Measurements from ENCODE around the gene JMJD4. TPM values are rescaled to one million over a fixed set of nuclear protein-coding genes. Genes with fewer than 3 reads are reported as not detected.

The JMJD4 gene
- total RNA-seq, 1 experiment from 2014 or later = 54.4 TPM

GRCh38 chr1:227773558-227773957 is 38.5 kb upstream of the JMJD4 start:
- Histone ChIP-seq H3K27me3 (ENCODE audit: control insufficient read depth, insufficient read depth, low read length) (no peaks in the 10 kb centered on the region), H3K36me3 (replicated peaks; ENCODE audit: control insufficient read depth, insufficient read depth, low read length) (peaks cover 6% of the 10 kb centered on the region), H3K4me3 (ENCODE audit: insufficient read depth, low read depth, low read length) (no peak overlapping the region)
- DNase-seq = peak; percentile 33

DNA sequence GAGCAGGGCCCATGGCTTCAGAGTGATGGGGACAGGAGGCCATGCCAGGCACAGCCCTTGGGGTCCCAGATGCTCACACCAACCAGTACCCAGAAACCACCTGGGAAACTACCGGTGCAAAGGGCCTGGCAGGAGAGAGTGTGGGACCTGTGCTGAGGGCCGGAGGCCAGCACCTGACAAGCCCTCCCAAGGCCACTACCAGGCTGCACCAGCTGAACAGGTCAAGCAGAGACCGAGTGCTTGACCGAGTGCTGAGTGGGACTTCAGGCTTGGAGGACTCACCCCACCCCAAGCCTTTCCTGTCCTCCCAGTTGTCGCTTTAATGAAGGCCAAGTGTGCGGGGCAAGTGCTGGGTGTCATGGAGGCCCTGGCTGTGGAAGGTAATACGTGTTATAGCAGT is 36.7 kb upstream of the JMJD4 start:
- H3K36me3 ChIP-seq (replicated peaks; ENCODE audit: control insufficient read depth, insufficient read depth, low read length) = peaks cover 16% of the 10 kb centered on the region
- no peaks in the 10 kb centered on the region for H3K27me3 ChIP-seq (ENCODE audit: control insufficient read depth, insufficient read depth, low read length)
- no peak overlapping the region for H3K4me3 ChIP-seq (ENCODE audit: insufficient read depth, low read depth, low read length)
- peak; percentile 38 for DNase-seq

DNA sequence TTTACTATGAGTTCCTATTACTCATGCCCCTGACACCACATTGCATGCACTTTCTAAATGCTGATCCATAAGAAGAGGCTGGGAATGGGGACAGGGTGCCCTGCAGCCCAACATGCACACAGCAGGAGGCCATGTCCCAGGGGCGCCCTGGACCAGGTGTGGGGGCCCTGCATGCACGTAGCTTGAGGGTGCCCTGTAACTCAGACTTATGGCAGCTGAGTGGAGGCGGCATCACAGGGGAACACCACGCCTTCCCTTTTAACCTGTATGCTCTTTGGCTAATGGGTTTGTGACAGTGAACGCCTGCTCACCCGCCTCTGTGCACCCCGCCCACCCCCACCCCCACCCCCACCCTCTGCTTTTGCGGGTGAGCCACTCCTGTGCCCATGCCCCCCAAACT is 36.2 kb upstream of the JMJD4 start:
- peak; percentile 47 for DNase-seq
- H3K36me3 ChIP-seq (replicated peaks; ENCODE audit: control insufficient read depth, insufficient read depth, low read length) = peaks cover 15% of the 10 kb centered on the region
- H3K4me3 ChIP-seq (ENCODE audit: insufficient read depth, low read depth, low read length) = no peak overlapping the region
- H3K27me3 ChIP-seq (ENCODE audit: control insufficient read depth, insufficient read depth, low read length) = no peaks in the 10 kb centered on the region

- no peak for DNase-seq
- Histone ChIP-seq H3K4me3 (ENCODE audit: insufficient read depth, low read depth, low read length) (no peak overlapping the region), H3K27me3 (ENCODE audit: control insufficient read depth, insufficient read depth, low read length) (no peaks in the 10 kb centered on the region), H3K36me3 (replicated peaks; ENCODE audit: control insufficient read depth, insufficient read depth, low read length) (peaks cover 14% of the 10 kb centered on the region)
Measured at GRCh38 chr1:227770812-227771211, 35.7 kb upstream of the JMJD4 start.

DNA sequence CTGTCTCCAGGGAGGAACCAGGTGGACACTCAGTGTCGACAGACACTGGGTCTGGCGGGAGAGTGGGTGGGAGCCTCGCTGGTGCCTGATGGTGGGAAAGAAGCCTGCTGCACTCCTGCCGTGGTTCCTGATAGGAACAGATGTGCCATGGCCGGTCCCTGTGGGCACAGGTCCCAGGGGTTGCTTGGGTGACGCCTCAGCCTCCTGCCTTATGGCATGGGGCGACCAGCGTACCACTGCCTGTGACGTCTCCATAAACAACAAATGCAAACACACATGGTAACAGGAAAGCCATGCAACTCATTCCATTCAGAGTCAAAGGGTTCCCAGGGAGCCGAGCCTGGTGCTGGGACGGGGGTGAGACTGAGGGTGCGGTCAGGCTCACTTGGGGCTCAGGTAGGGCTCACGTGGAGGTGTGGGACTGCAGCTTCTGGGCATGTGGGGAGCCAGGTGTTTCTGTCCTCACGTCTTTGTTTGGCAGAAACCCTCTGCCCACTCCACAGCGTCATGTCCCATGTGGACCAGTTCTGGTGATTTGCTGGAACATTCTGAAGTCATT is 34.9 kb upstream of the JMJD4 start:
- H3K27me3 ChIP-seq (ENCODE audit: control insufficient read depth, insufficient read depth, low read length) = no peaks in the 10 kb centered on the region
- H3K36me3 ChIP-seq (replicated peaks; ENCODE audit: control insufficient read depth, insufficient read depth, low read length) = peaks cover 13% of the 10 kb centered on the region
- DNase-seq = peak; percentile 43
- H3K4me3 ChIP-seq (ENCODE audit: insufficient read depth, low read depth, low read length) = no peak overlapping the region

DNA sequence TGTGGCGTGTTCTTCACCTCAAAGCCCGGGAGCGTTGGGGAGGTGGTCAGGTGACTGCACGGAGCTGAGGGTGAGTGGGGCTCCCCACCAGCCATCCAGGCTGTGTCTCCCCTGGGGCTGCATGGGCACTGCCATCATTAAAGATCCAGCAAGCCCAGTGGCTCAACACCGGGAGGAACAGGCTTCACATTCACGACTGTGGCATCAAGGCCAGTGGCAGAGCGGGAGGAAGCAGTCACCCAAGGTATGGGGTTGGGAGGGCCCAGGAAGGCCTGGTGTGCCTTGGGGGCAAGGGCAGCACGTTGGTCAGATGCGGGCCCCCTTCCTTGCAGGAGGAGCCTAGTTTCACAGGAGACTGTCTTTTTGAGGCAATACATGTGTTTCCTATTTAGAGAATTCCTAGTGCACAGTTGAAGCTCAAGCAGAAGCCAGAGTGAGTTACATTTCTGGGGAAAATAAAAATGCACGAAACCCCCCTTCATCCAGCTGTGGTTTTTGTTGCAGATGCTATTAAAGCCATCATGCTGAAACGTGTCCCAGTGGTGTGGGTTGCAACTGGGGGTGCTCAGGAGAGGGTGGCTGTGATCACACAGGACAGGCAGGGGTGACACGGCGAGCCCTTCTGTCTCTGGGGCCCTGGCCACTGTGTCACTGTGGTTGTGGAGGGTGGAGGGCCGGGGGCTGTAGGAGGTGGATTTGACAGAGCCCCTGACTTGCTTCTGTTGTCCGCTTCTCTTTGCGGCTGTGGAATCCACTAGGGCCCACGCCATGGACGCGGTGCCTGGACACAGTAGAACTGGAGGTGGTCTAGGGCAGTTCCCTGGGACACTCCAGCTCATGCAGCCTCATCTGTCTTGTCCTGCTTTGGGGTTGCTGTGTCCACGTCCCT is 34.2 kb upstream of the JMJD4 start:
- H3K36me3 ChIP-seq (replicated peaks; ENCODE audit: control insufficient read depth, insufficient read depth, low read length) = peaks cover 14% of the 10 kb centered on the region
- no peak overlapping the region for H3K4me3 ChIP-seq (ENCODE audit: insufficient read depth, low read depth, low read length)
- no peaks in the 10 kb centered on the region for H3K27me3 ChIP-seq (ENCODE audit: control insufficient read depth, insufficient read depth, low read length)
- DNase-seq = peak; percentile 39

GRCh38 chr1:227768640-227769039 is 33.5 kb upstream of the JMJD4 start:
- Histone ChIP-seq H3K4me3 (ENCODE audit: insufficient read depth, low read depth, low read length) (no peak overlapping the region), H3K27me3 (ENCODE audit: control insufficient read depth, insufficient read depth, low read length) (no peaks in the 10 kb centered on the region), H3K36me3 (replicated peaks; ENCODE audit: control insufficient read depth, insufficient read depth, low read length) (peaks cover 16% of the 10 kb centered on the region)
- no peak for DNase-seq

DNA sequence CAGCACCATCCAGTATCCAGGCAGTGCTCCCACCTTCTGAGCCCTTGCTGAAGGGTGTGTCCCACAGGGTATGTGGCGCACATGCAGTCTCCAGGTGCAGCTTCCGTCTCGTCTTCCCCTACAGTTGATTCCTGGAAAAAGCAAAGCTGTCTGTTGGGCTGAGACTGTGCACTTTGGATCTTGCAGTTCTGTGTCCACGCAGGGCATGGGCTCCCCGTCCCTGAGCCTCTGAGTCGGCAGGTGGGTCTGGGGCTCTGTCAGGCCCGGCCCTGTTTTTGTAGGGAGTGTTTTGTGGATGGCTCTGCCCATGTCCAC is 33.0 kb upstream of the JMJD4 start:
- H3K36me3 ChIP-seq (replicated peaks; ENCODE audit: control insufficient read depth, insufficient read depth, low read length) = peaks cover 16% of the 10 kb centered on the region
- no peak for DNase-seq
- no peak overlapping the region for H3K4me3 ChIP-seq (ENCODE audit: insufficient read depth, low read depth, low read length)
- H3K27me3 ChIP-seq (ENCODE audit: control insufficient read depth, insufficient read depth, low read length) = no peaks in the 10 kb centered on the region

- H3K4me3 ChIP-seq (ENCODE audit: insufficient read depth, low read depth, low read length) = no peak overlapping the region
- DNase-seq = no peak
Measured at GRCh38 chr1:227767401-227768124, 32.5 kb upstream of the JMJD4 start.

DNA sequence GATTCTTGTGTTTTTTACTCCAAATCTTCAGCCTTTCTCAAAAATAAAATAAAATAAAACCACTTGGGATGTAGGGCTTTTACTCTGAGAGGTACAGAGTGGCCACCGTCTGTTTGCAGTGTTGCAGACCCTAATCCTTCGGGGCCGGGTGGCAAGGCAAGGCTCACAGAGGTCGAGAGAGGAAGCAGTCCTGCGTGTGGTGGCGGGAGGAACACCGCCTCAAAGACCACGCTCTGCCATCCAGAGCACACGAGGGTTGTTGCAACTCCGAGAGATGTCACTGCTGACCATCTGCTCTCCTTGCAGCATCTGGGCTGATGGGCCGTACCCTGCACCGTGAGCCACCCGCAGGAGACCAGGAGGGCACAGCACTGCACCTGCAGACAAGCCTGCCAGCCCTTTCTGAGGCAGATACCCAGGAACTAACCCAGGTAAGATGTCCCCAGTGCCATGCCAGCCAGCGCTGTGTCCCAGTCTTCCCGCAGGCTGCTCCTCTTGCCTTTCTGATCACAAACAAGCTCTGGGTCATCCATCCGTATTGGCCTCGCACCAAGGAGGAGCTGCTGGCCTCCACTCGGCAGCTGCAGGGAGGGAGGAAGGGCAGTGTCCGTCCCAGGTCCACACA is 31.7 kb upstream of the JMJD4 start:
- DNase-seq = peak; percentile 52
- Histone ChIP-seq H3K36me3 (replicated peaks; ENCODE audit: control insufficient read depth, insufficient read depth, low read length) (peaks cover 16% of the 10 kb centered on the region), H3K4me3 (ENCODE audit: insufficient read depth, low read depth, low read length) (no peak overlapping the region), H3K27me3 (ENCODE audit: control insufficient read depth, insufficient read depth, low read length) (no peaks in the 10 kb centered on the region)

More at GRCh38 chr1:227767401-227768124, 32.5 kb upstream of the JMJD4 start:
- Histone ChIP-seq H3K36me3 (replicated peaks; ENCODE audit: control insufficient read depth, insufficient read depth, low read length) (peaks cover 16% of the 10 kb centered on the region), H3K27me3 (ENCODE audit: control insufficient read depth, insufficient read depth, low read length) (no peaks in the 10 kb centered on the region)

DNA sequence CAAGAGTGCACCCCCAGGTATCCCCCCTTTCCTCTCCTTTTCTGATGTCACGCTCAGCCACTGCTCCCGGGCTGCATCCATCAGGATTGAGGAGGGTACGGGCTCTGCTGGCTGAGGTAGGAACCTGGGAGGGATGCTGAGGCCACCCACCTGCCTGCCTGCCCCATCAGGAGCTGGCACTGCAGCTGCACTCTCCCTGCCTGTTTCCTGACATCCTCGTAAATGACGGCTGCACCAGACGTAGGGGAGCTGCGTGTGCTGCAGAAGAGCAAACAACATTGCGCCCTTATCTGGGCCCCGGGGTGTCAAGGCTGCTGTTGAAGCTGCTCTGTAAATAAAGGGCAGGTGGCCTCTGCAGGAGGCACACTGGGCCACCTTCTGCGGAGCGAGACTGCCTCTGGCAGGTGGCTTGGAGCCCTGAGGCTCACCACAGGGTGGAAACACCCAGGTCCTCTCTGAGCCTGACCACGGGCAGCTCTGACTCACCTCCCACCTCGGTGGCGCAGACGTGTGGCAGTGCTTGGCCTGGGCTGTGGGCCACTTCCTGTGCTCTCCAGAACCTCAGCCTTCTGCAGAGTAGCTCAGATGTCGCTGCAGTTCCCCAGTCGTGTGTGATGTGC is 31.0 kb upstream of the JMJD4 start:
- H3K27me3 ChIP-seq (ENCODE audit: control insufficient read depth, insufficient read depth, low read length) = no peaks in the 10 kb centered on the region
- H3K36me3 ChIP-seq (replicated peaks; ENCODE audit: control insufficient read depth, insufficient read depth, low read length) = peaks cover 19% of the 10 kb centered on the region
- DNase-seq = peak; percentile 43
- no peak overlapping the region for H3K4me3 ChIP-seq (ENCODE audit: insufficient read depth, low read depth, low read length)

DNA sequence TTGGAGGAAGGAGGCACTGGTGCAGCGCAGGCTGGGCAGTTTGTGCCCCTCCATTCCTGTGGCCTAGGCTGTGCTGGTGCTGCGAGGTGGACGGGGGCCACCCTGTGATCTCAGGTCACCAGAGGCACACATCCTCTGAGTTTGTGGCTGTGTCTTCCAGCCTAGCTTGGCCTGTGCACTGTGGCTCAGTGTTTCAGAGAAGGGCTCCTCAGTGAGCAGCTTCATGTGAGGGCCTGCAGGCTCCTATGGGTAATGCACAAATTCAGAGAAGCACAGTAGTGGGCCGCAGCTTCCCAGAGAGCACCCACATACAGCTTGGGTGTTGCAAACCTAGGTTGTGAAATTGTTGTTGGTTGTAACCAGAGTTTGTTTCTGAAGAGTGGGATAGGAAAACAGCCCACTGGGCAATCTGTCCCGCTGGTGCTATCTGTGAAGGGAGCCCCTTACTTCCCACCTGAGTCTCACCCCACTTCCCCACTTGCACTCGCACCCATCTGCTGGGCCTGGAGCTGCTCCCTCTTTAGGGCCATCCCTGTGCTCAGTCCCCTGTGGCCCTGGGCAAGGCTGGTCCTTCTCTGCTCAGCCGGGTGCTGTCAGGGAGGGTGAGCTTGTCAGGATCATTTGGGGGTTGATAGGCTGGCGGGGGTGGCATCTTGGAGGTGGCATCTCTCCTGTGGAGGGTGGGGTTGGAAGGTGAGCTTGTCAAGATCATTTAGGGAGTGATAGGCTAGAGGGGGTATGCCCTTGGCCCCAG is 30.3 kb upstream of the JMJD4 start:
- no peak overlapping the region for H3K4me3 ChIP-seq (ENCODE audit: insufficient read depth, low read depth, low read length)
- H3K36me3 ChIP-seq (replicated peaks; ENCODE audit: control insufficient read depth, insufficient read depth, low read length) = peaks cover 19% of the 10 kb centered on the region
- H3K27me3 ChIP-seq (ENCODE audit: control insufficient read depth, insufficient read depth, low read length) = no peaks in the 10 kb centered on the region
- peak; percentile 35 for DNase-seq

DNA sequence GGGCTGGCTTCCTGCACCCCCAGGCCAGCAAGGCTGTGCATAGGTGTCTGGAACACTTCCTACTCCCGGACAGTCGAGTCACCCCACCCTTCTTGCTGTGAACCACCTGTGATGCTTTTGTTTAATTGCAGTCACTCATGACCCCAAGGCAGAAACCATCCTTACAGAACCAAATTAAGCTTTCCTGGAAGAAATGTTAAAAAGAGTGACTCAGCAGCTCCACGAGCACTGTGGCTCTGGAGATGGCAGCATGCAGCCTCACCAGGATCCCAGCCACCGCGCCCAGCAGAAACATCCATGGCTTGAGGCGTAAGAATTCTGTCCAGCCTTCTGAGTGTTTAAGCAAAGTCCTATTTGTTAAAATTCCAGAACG is 28.9 kb upstream of the JMJD4 start:
- H3K36me3 ChIP-seq (replicated peaks; ENCODE audit: control insufficient read depth, insufficient read depth, low read length) = peaks cover 29% of the 10 kb centered on the region
- peak; percentile 43 for DNase-seq
- H3K4me3 ChIP-seq (ENCODE audit: insufficient read depth, low read depth, low read length) = no peak overlapping the region
- H3K27me3 ChIP-seq (ENCODE audit: control insufficient read depth, insufficient read depth, low read length) = no peaks in the 10 kb centered on the region

All from H7 (cell line).